Mesenchymal stem cell (in vitro differentiated cells and primary cell): Measurements from ENCODE around the gene DSCAM.

Source experiments
- DNase-seq: peaks from one replicate; pipeline ENCODE4 v3.0.0-alpha.2; 2013
- H2AFZ ChIP-seq: one replicate; pipeline ENCODE4 v1.6.1; 2013; ENCODE audit warnings: low read depth, mild to moderate bottlenecking, control low read depth, inconsistent platforms, low read length, moderate library complexity
- H2AK5ac ChIP-seq: 2 replicates; pipeline ENCODE4 v1.6.1; 2013; ENCODE audit warnings: low read length, moderate library complexity, mild to moderate bottlenecking, inconsistent platforms; ENCODE audit not compliant: severe bottlenecking
- H2BK120ac ChIP-seq: one replicate; pipeline ENCODE4 v1.6.1; 2013; ENCODE audit warnings: low read depth, mild to moderate bottlenecking, inconsistent platforms, low read length, moderate library complexity
- H2BK12ac ChIP-seq, 2 experiments: one replicate each; pipeline ENCODE4 v1.6.1; 2013; ENCODE audit warnings: inconsistent platforms in 2 of 2, low read length in 2 of 2, mild to moderate bottlenecking in 2 of 2, moderate library complexity in 2 of 2, control low read depth in 1 of 2
- H2BK15ac ChIP-seq: one replicate; pipeline ENCODE4 v1.6.1; 2013; ENCODE audit warnings: mild to moderate bottlenecking, low read depth, inconsistent platforms; ENCODE audit not compliant: poor library complexity, severe bottlenecking
- H2BK5ac ChIP-seq: 2 replicates; pipeline ENCODE4 v1.6.1; 2013; ENCODE audit warnings: low read depth, mild to moderate bottlenecking, low read length, control low read depth, inconsistent platforms; ENCODE audit not compliant: poor library complexity, severe bottlenecking
- H3K14ac ChIP-seq, 2 experiments: one replicate each; pipeline ENCODE4 v1.6.1; 2013; ENCODE audit warnings: inconsistent platforms in 2 of 2, low read length in 2 of 2, control low read depth in 1 of 2, mild to moderate bottlenecking in 1 of 2, moderate library complexity in 1 of 2
- H3K18ac ChIP-seq, 2 experiments: one replicate each; pipeline ENCODE4 v1.6.1; 2013; ENCODE audit warnings: inconsistent platforms in 2 of 2, low read length in 2 of 2, control low read depth in 1 of 2, low read depth in 1 of 2, mild to moderate bottlenecking in 1 of 2
- H3K23ac ChIP-seq, 2 experiments: one replicate each; pipeline ENCODE4 v1.6.1; 2013; ENCODE audit warnings: inconsistent platforms in 2 of 2, low read length in 2 of 2, mild to moderate bottlenecking in 2 of 2, moderate library complexity in 2 of 2, control low read depth in 1 of 2
- H3K27ac ChIP-seq: 2 replicates; pipeline ENCODE4 v1.5.1; 2013; ENCODE audit warnings: mild to moderate bottlenecking, moderate library complexity, low read length, control low read depth, inconsistent platforms; ENCODE audit not compliant: poor library complexity, severe bottlenecking
- H3K27me3 ChIP-seq, 2 experiments: 2 replicates each; pipeline versions ENCODE4 v1.6.1 to v1.7.0; 2013; ENCODE audit warnings: low read length in 2 of 2, mild to moderate bottlenecking in 2 of 2, moderate library complexity in 2 of 2, control low read depth in 1 of 2, inconsistent platforms in 1 of 2; ENCODE audit not compliant: control insufficient read depth in 1 of 2, insufficient read depth in 1 of 2
- H3K36me3 ChIP-seq, 2 experiments: 2 replicates each; pipeline versions ENCODE4 v1.6.1 to v1.7.0; 2013; ENCODE audit warnings: low read length in 2 of 2, control low read depth in 1 of 2, inconsistent platforms in 1 of 2, low read depth in 1 of 2, mild to moderate bottlenecking in 1 of 2; ENCODE audit not compliant: insufficient read depth in 2 of 2, control insufficient read depth in 1 of 2
- H3K4ac ChIP-seq, 2 experiments: one replicate each; pipeline ENCODE4 v1.6.1; 2013; ENCODE audit warnings: inconsistent platforms in 2 of 2, low read length in 2 of 2, mild to moderate bottlenecking in 2 of 2, moderate library complexity in 2 of 2, control low read depth in 1 of 2, low read depth in 1 of 2
- H3K4me1 ChIP-seq: 2 replicates; pipeline ENCODE4 v1.6.1; 2013; ENCODE audit warnings: low read depth, low read length, control low read depth; ENCODE audit not compliant: control insufficient read depth, insufficient read depth
- H3K4me2 ChIP-seq: 2 replicates; pipeline ENCODE4 v1.6.1; 2013; ENCODE audit warnings: low read length, mild to moderate bottlenecking, inconsistent platforms; ENCODE audit not compliant: poor library complexity, severe bottlenecking
- H3K4me3 ChIP-seq, 2 experiments: 2 replicates each; pipeline versions ENCODE4 v1.5.1 to v1.7.0; 2013; ENCODE audit warnings: low read length in 2 of 2, mild to moderate bottlenecking in 2 of 2, control low read depth in 1 of 2, low read depth in 1 of 2; ENCODE audit not compliant: insufficient read depth in 1 of 2
- H3K79me1 ChIP-seq: replicated peaks from 2 replicates; pipeline ENCODE4 v1.6.1; 2013; ENCODE audit warnings: mild to moderate bottlenecking, control low read depth, low read length, inconsistent platforms; ENCODE audit not compliant: poor library complexity, severe bottlenecking
- H3K9ac ChIP-seq: 2 replicates; pipeline ENCODE4 v1.7.0; 2013; ENCODE audit warnings: mild to moderate bottlenecking, low read length, moderate library complexity
- H3K9me3 ChIP-seq: 2 replicates; pipeline ENCODE4 v1.7.0; 2013; ENCODE audit warnings: mild to moderate bottlenecking, low read length; ENCODE audit not compliant: control insufficient read depth
- H4K8ac ChIP-seq: one replicate; pipeline ENCODE4 v1.6.1; 2013; ENCODE audit warnings: inconsistent platforms, mild to moderate bottlenecking, low read length, moderate library complexity
- H4K91ac ChIP-seq: one replicate; pipeline ENCODE4 v1.6.1; 2013; ENCODE audit warnings: mild to moderate bottlenecking, low read length, inconsistent platforms
- WGBS: methylation state at CpG from one replicate; pipeline ENCODE4 v1.1.7; 2013; ENCODE audit warnings: mixed read lengths; 5-methylcytosine and 5-hydroxymethylcytosine counted together

The DSCAM gene

GRCh38 chr21:40633048-40633447, 213.9 kb downstream of the DSCAM start:
- Histone ChIP-seq H3K9ac (no peak overlapping the region), H4K8ac (no peak overlapping the region), H4K91ac (no peak overlapping the region), H3K23ac (no peak overlapping the region), H2BK12ac (no peak overlapping the region), H2BK15ac (no peak overlapping the region), H3K27ac (no peak overlapping the region), H3K4me3 (no peak overlapping the region), H3K4me1 (no peaks in the 10 kb centered on the region), H2AK5ac (no peak overlapping the region), H3K14ac (no peak overlapping the region), H3K27me3 (no peaks in the 10 kb centered on the region), H3K4ac (no peak overlapping the region), H2BK120ac (no peak overlapping the region), H3K9me3 (no peaks in the 10 kb centered on the region), H2BK5ac (no peak overlapping the region), H3K4me2 (no peak overlapping the region), H2AFZ (no peak overlapping the region), H3K18ac (no peak overlapping the region), H3K36me3 (no peaks in the 10 kb centered on the region), H3K79me1 (no peaks in the 10 kb centered on the region)
- no peak for DNase-seq
- WGBS: 81% methylated on average over 8 of the region's 9 CpGs

- WGBS: 92% methylated on average over 1 of the region's 2 CpGs
- Histone ChIP-seq H4K91ac (no peak overlapping the region), H3K9me3 (peaks cover 4% of the 10 kb centered on the region), H3K27me3 (no peaks in the 10 kb centered on the region), H3K18ac (no peak overlapping the region), H3K36me3 (no peaks in the 10 kb centered on the region), H3K4me3 (no peak overlapping the region), H2BK15ac (no peak overlapping the region), H3K79me1 (no peaks in the 10 kb centered on the region), H3K27ac (no peak overlapping the region), H2BK120ac (no peak overlapping the region), H3K4me2 (no peak overlapping the region), H3K23ac (no peak overlapping the region), H2BK12ac (no peak overlapping the region), H4K8ac (no peak overlapping the region), H3K4ac (no peak overlapping the region), H2AFZ (no peak overlapping the region), H3K14ac (no peak overlapping the region), H2AK5ac (no peak overlapping the region), H3K4me1 (no peaks in the 10 kb centered on the region), H3K9ac (no peak overlapping the region), H2BK5ac (no peak overlapping the region)
- no peak for DNase-seq
Observed at GRCh38 chr21:40631211-40631610, 215.7 kb downstream of the DSCAM start.

GRCh38 chr21:40625991-40626390, 221.0 kb downstream of the DSCAM start:
- no peak overlapping the region for H2BK120ac ChIP-seq
- no peak overlapping the region for H3K27ac ChIP-seq
- no peak overlapping the region for H2BK5ac ChIP-seq
- H3K23ac ChIP-seq: no peak overlapping the region
- H3K9me3 ChIP-seq: peaks cover 15% of the 10 kb centered on the region
- H3K4me3 ChIP-seq: no peak overlapping the region
- no peak for DNase-seq
- H2BK15ac ChIP-seq: no peak overlapping the region
- H2AFZ ChIP-seq: no peak overlapping the region
- no peaks in the 10 kb centered on the region for H3K4me1 ChIP-seq
- no peak overlapping the region for H2AK5ac ChIP-seq
- no peaks in the 10 kb centered on the region for H3K79me1 ChIP-seq
- H3K27me3 ChIP-seq: no peaks in the 10 kb centered on the region
- no peak overlapping the region for H3K4me2 ChIP-seq
- 78% methylated on average over 3 of the region's 3 CpGs for WGBS
- no peak overlapping the region for H4K8ac ChIP-seq
- H3K9ac ChIP-seq: no peak overlapping the region
- no peaks in the 10 kb centered on the region for H3K36me3 ChIP-seq
- H4K91ac ChIP-seq: no peak overlapping the region
- no peak overlapping the region for H3K4ac ChIP-seq
- H3K14ac ChIP-seq: no peak overlapping the region
- no peak overlapping the region for H3K18ac ChIP-seq
- no peak overlapping the region for H2BK12ac ChIP-seq

GRCh38 chr21:40623528-40623927, 223.4 kb downstream of the DSCAM start:
- H3K23ac ChIP-seq: no peak overlapping the region
- no peak overlapping the region for H3K4ac ChIP-seq
- H3K4me1 ChIP-seq: no peaks in the 10 kb centered on the region
- DNase-seq: no peak
- no peak overlapping the region for H4K8ac ChIP-seq
- no peak overlapping the region for H2BK12ac ChIP-seq
- H3K27ac ChIP-seq: no peak overlapping the region
- no peak overlapping the region for H2BK120ac ChIP-seq
- H2BK5ac ChIP-seq: no peak overlapping the region
- no peaks in the 10 kb centered on the region for H3K79me1 ChIP-seq
- H3K18ac ChIP-seq: no peak overlapping the region
- H3K14ac ChIP-seq: no peak overlapping the region
- H3K27me3 ChIP-seq: no peaks in the 10 kb centered on the region
- H2AK5ac ChIP-seq: no peak overlapping the region
- H3K36me3 ChIP-seq: no peaks in the 10 kb centered on the region
- no peak overlapping the region for H3K4me3 ChIP-seq
- no peak overlapping the region for H4K91ac ChIP-seq
- WGBS: 86% methylated on average over 1 of the region's 1 CpG
- H2BK15ac ChIP-seq: no peak overlapping the region
- H2AFZ ChIP-seq: no peak overlapping the region
- H3K9me3 ChIP-seq: peaks cover 24% of the 10 kb centered on the region
- no peak overlapping the region for H3K9ac ChIP-seq
- no peak overlapping the region for H3K4me2 ChIP-seq
